K562 (cell line): ENCODE results near the gene NRG2.

Experiments
- EP300 ChIP-seq: IDR thresholded peaks from 2 replicates; pipeline ENCODE4 v1.6.1; 2012; ENCODE audit warnings: low read length, improper control_type of control experiment
- KLF16 ChIP-seq: IDR thresholded peaks from 2 replicates; pipeline ENCODE4 v1.6.1; 2016; ENCODE audit warnings: antibody characterized with exemption
- NCOR1 ChIP-seq: fragments of 450-650 bp; IDR thresholded peaks from 2 replicates; pipeline ENCODE4 v1.6.1; 2016; ENCODE audit warnings: mild to moderate bottlenecking, moderate library complexity
- POLR2G ChIP-seq: fragments of 200-400 bp; formaldehyde crosslinking; IDR thresholded peaks from 2 replicates; pipeline ENCODE4 v1.6.1; 2017; ENCODE audit warnings: low read depth, mild to moderate bottlenecking, antibody characterized with exemption, low read length, moderate library complexity
- TAF1 ChIP-seq: IDR thresholded peaks from 2 replicates; pipeline ENCODE4 v1.6.1; 2011; ENCODE audit warnings: mild to moderate bottlenecking, low read length, moderate library complexity; ENCODE audit not compliant: insufficient read depth, control insufficient read depth, severe bottlenecking; ENCODE audit errors: extremely low read depth

DNA sequence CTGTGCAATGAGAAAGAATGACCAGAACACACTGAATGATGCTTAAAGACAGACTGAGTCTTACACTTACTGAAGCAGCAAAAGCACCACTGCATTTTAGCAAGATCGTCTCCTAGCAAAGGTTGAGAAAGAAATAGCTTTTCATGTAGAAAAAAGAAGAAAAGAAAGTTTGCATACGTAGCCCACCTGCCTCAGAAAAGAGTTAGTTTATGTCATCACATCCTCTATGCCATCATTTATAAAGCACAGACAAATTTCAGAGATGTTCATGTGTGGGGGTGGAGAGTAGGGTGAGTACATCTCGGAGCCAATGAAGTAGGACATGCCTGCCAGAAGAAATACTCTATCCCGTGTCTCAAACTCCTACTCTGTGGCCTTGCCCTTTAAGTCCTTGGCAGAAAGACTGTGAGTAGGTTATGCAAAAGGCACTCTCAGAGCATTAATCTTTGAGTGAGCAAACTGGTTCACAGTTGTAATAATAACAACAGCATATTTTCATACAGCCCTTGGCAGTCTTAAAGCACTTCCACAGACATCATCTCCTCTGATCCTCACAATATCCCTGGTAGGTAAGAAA is 22.4 kb downstream of the NRG2 start:
- TF ChIP-seq POLR2G (no peak), TAF1 (no peak), NCOR1 (no peak), KLF16 (no peak), EP300 (no peak)
